ENCODE data around the gene ARHGAP11A. TPM values are rescaled to one million over a fixed set of nuclear protein-coding genes. Genes with fewer than 3 reads are reported as not detected.

ARHGAP11A gene
- total and polyA plus RNA-seq, 2 of the 8 experiments (the other 6 are each of a cell fraction or from before 2014, with no cell fraction given), result 8.1 to 112 TPM

- Histone ChIP-seq H2AFZ (ENCODE audit: low read length) (0 out of 2 replicates have a peak overlapping the region, but pooled peaks have one; percentile 38), H3K27ac (ENCODE audit: low read depth, low read length) (no peak overlapping the region), H3K4me1 (replicated peaks in 1 of 4; ENCODE audit: control insufficient read depth in 3 of 4, insufficient read depth in 4 of 4, low read length in 3 of 4) (peaks cover 0 to 12% (median 2%) of the 10 kb centered on the region in 4 experiments; a peak in 4 of 7 replicates), H3K9ac (replicated peaks in 1 of 4; ENCODE audit: extremely low read depth in 1 of 4, low read depth in 3 of 4, low read length in 3 of 4) (no peak overlapping the region), H3K27me3 (replicated peaks in 1 of 4; ENCODE audit: control insufficient read depth in 3 of 4, extremely low read depth in 1 of 4, insufficient read depth in 3 of 4, low read length in 3 of 4) (no peaks in the 10 kb centered on the region), H3K9me3 (ENCODE audit: insufficient read depth in 2 of 2, low read depth in 1 of 2, low read length in 1 of 2) (no peaks in the 10 kb centered on the region), H3K4ac (replicated peaks; ENCODE audit: insufficient read length, low read depth, low read length) (no peak overlapping the region), H3K79me1 (ENCODE audit: low read depth, low read length) (no peaks in the 10 kb centered on the region), H2BK120ac (replicated peaks; ENCODE audit: low read depth, low read length) (no peak overlapping the region), H4K8ac (ENCODE audit: extremely low read depth, insufficient read depth, low read length) (no peak overlapping the region), H2BK12ac (ENCODE audit: low read depth, low read length) (no peak overlapping the region), H3K4me2 (ENCODE audit: insufficient read depth in 1 of 2, low read depth in 2 of 2, low read length in 2 of 2) (no peak overlapping the region), H2AK5ac (ENCODE audit: low read depth, low read length) (no peak overlapping the region), H3K4me3 (ENCODE audit: extremely low read depth in 1 of 4, insufficient read depth in 2 of 4, low read depth in 3 of 4, low read length in 4 of 4) (no peak overlapping the region), H4K5ac (ENCODE audit: insufficient read length, low read depth, low read length) (no peak overlapping the region), H3K56ac (replicated peaks; ENCODE audit: insufficient read length, low read depth, low read length) (no peak overlapping the region), H2BK5ac (ENCODE audit: low read depth, low read length) (no peak overlapping the region), H3K18ac (ENCODE audit: extremely low read depth, low read length) (no peak overlapping the region), H3K79me2 (ENCODE audit: control insufficient read depth in 1 of 2, insufficient read depth in 2 of 2, low read length in 2 of 2) (no peaks in the 10 kb centered on the region), H4K91ac (replicated peaks; ENCODE audit: insufficient read length, low read length) (no peak overlapping the region), H2BK15ac (ENCODE audit: low read length) (no peak overlapping the region), H3K23me2 (ENCODE audit: low read depth, low read length) (no peaks in the 10 kb centered on the region), H2BK20ac (ENCODE audit: low read length) (no peak overlapping the region), H4K20me1 (replicated peaks in 1 of 2; ENCODE audit: control insufficient read depth in 1 of 2, insufficient read depth in 2 of 2, low read length in 2 of 2) (no peaks in the 10 kb centered on the region), H3K23ac (ENCODE audit: insufficient read length) (no peak overlapping the region), H3K14ac (ENCODE audit: insufficient read length) (no peak overlapping the region), H3K36me3 (ENCODE audit: control insufficient read depth in 2 of 4, insufficient read depth in 4 of 4, low read length in 3 of 4) (peaks cover 0 to 2% (median 0%) of the 10 kb centered on the region in 4 experiments; a peak in 2 of 8 replicates)
- 29% methylated on average over 6 of the region's 6 CpGs; no CpG with 5 or more reads in 1 of the 2 experiments for WGBS, 2 experiments (ENCODE audit: extremely low coverage in 1 of 2, insufficient coverage in 1 of 2, insufficient read length in 1 of 2, insufficient replicate concordance in 2 of 2, low coverage in 1 of 2, low lambda C conversion rate in 2 of 2, missing lambda C conversion rate in 1 of 2)
- no peak for TF ChIP-seq POLR2AphosphoS5 (IDR thresholded peaks at IDR 0.05; ENCODE audit: low read depth, low read length)
- peak; percentile 94 to 98 (median 97) for TF ChIP-seq CTCF (IDR thresholded peaks at IDR 0.05; ENCODE audit: control extremely low read depth in 1 of 3, insufficient read depth in 1 of 3, low read depth in 1 of 3, low read length in 3 of 3)
- TF ChIP-seq YY1 (IDR thresholded peaks at IDR 0.05; ENCODE audit: low read depth, low read length), result no peak
- peak; percentile 85 to 92 for TF ChIP-seq RAD21 (IDR thresholded peaks at IDR 0.05 in 1 of 2, conservative IDR thresholded peaks at IDR 0.05 in 1 of 2; ENCODE audit: low read depth in 2 of 2, low read length in 2 of 2)
- TF ChIP-seq NRF1 (IDR thresholded peaks at IDR 0.05; ENCODE audit: low read depth, low read length), result no peak
- TF ChIP-seq EGR1 (IDR thresholded peaks at IDR 0.05; ENCODE audit: borderline replicate concordance, low read depth, low read length), result no peak
- TF ChIP-seq CEBPB (IDR thresholded peaks at IDR 0.05; ENCODE audit: low read depth, low read length), result 0 out of 2 replicates have a peak, but pooled peaks have one; percentile 2
- no peak for TF ChIP-seq SIX5 (IDR thresholded peaks at IDR 0.05; ENCODE audit: low read depth, low read length)
- ChIA-PET CTCF (ENCODE audit: partially characterized antibody) (interaction anchor here (0.6 to 4.8 kb wide), 28 partner anchors 8 to 600 kb away, joined by 3 to 48 read pairs (median 4); no protein-coding TSS in a partner anchor), POLR2A (ENCODE audit: partially characterized antibody) (interaction anchor here (2.7 kb wide), 1 partner anchor 10 kb away, joined by 14 read pairs; the partner anchor contains the start of gene SCG5)
- peak in 1 of 2 experiments; percentile 73 for DNase-seq (ENCODE audit: low read depth in 1 of 2, low spot score in 2 of 2)
- peak; percentile 69 for FAIRE-seq
Measured at GRCh38 chr15:32651229-32651837, 36.0 kb downstream of the ARHGAP11A start.
